Stimulated activated CD4-positive, alpha-beta T cell treated with anti-CD3 and anti-CD28 coated beads, Interleukin-12 subunit alpha, Interleukin-12 subunit beta, amount 100 ng/mL, for 24 hours (primary cell): ENCODE measurements around the gene TM4SF18.
"Not testable (repeated sequence)": the region's sequence is repeated elsewhere in the genome, so short reads cannot be mapped to it uniquely, and the experiment has no call there.

Experiments used
- DNase-seq, 2 experiments: peaks; one replicate each; pipeline ENCODE4 v3.0.0-alpha.2; 2020; ENCODE audit warnings: low read depth in 2 of 2

The TM4SF18 gene, protein sequence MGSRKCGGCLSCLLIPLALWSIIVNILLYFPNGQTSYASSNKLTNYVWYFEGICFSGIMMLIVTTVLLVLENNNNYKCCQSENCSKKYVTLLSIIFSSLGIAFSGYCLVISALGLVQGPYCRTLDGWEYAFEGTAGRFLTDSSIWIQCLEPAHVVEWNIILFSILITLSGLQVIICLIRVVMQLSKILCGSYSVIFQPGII

DNA sequence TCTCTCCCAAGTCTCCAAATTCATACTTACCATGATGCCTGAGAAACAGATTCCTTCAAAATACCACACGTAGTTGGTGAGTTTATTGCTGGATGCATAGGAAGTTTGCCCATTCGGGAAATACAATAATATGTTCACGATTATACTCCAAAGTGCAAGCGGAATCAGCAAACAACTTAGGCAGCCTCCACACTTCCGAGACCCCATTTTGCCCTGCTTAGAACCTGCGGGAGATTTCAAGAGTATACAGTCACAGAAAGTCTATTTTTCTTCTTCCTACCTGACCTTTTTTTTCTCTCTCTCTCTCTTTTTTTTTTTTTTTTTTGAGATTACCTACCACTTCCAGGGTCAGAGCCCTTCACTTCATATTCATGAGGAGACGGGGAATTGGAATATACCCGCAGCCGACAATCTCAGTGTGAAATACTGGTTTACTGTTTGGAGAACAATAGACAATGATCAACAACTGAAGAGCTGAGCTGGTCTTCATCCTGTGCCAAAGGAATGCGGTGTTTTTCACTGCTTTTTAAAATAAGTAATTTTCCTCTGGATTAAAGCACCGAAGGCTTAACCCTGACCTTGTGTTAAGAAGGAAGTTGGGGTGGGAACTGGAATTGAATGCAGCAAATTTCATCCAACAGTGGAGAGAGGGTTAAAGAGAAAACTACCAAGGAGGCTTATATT, at the start of gene TM4SF18:
TM4SF18 (minus strand) TSS at position 461 of the 684 bp plus-strand sequence; CDS start at position 207, 254 bp downstream.
- no peak for DNase-seq

DNA sequence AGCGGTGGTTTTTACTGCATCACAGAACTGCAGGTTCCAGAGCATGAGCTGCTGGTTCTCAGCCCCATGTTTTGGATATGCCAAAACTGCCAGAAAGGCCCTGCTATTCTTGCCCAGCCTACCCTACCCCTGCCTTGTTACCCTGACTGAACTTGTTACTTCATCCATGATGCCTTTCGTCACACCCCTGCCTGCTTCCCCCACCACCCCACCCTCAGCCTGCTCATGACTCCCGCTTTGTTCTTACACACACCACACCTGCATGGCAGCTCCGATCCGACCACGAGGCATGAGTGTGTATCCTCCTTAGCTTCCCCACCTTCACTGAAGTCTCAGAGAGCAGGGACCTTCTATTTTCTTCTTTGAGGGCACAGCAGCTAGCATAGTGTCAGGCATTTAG, 49.1 kb upstream of the TM4SF18 start:
- no peak for DNase-seq

DNA sequence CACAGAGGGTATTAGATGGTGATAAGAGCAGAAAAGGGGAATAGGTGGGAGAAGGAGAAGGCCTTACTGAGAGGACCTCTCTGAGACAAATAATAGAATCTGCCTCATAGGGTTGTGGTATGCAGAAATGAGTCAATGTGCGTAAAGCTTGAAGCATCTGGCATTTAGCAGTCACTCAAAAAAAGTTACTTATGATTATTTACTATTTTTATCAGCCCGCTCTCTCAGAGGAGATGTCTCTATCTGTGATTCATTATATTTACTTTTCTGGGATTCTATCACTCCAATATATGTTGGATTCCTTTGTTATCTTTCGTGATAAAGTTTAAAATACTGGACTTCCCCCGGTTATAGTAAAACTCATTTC, 48.6 kb upstream of the TM4SF18 start:
- no peak for DNase-seq

DNA sequence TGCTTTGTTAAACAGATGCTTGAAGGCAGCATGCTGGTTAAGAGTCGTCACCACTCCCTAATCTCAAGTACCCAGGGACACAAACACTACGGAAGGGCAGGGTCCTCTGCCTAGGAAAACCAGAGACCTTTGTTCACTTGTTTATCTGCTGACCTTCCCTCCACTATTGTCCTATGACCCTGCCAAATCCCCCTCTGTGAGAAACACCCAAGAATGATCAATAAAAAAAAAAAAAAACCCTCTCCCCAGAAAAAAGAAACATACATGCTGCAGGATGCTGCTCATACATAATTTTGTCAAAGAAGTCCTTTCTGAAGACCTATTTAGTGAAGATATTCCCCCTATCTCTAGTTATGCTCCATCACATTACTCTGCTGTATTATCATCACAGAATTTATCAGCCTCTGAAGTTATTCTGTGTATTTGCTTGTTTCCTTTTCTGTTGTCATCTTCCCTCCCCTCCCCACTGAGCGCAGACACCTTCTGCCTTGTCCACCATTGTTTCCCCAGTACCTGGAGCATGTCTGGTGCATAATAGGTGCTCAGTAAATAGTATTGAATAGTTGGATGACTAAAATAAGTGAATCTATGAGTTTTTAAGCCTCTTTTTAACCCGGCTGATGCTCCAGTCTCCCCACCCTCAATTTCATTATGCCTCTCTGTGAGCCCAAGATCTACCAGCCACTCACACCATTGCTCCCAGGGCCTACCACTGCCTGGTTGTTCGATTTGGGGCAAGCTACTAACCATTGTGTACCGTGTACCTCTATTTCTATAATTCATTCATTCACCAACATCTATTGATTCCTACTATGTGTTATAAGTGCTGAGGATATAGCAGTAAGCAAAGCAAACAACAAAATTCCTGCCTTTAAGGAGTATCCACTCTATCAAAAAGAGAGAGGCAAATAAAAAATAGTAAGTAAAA, 48.0 kb upstream of the TM4SF18 start:
- no peak for DNase-seq

DNA sequence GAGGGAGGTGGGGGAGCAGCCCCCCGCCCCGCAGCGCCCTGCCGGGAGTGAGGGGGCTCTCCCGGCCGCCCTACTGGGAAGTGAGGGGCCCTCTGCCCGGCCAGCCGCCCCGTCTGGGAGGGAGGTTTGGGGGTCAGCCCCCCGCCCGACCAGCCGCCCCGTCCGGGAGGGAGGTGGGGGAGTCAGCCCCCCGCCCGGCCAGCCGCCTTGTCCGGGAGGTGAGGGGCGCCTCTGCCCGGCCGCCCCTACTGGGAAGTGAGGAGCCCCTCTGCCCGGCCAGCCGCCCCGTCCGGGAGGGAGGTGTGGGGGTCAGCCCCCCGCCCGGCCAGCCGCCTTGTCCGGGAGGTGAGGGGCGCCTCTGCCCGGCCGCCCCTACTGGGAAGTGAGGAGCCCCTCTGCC, 46.8 kb upstream of the TM4SF18 start:
- not testable (repeated sequence) for DNase-seq

DNA sequence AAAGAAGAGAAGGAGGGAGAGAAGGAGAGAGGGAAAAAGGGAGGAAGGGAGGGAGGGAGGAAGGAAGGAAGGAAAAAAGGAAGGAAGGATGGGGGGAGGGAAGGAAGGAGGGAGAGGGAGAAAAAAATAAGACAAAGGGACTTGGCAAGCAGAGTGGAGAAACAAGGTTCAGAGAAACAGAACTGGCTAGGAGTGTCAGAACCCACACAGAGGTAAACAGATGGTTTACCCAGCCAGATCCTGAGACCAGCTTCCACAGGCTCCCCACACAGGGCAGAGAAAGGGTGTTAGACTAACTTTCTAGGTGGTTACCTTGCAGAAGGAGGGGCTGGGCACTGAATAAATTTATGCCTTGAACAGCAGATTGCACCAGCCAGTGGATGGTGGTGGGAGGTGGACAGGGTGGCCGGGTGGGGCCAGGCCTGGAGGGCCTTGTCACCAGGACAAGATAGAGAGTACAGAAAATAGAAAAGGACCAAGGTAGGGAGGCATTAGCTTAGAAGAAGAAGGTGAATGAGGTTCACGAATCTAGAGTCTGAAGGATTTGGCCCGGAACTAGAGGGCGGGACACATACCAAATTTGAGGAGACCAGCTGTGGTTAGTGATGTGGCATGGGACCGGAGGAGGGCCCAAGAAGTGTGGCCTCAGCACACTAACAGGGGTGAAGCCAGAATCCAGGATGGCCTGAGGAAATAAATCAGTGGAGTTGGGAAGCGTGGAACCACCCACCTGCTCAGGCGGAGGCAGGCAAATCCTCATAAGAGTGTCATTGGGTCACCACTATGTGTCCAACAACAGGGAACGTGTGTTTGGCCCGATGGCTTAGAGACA, 45.3 kb upstream of the TM4SF18 start:
- no peak for DNase-seq

DNA sequence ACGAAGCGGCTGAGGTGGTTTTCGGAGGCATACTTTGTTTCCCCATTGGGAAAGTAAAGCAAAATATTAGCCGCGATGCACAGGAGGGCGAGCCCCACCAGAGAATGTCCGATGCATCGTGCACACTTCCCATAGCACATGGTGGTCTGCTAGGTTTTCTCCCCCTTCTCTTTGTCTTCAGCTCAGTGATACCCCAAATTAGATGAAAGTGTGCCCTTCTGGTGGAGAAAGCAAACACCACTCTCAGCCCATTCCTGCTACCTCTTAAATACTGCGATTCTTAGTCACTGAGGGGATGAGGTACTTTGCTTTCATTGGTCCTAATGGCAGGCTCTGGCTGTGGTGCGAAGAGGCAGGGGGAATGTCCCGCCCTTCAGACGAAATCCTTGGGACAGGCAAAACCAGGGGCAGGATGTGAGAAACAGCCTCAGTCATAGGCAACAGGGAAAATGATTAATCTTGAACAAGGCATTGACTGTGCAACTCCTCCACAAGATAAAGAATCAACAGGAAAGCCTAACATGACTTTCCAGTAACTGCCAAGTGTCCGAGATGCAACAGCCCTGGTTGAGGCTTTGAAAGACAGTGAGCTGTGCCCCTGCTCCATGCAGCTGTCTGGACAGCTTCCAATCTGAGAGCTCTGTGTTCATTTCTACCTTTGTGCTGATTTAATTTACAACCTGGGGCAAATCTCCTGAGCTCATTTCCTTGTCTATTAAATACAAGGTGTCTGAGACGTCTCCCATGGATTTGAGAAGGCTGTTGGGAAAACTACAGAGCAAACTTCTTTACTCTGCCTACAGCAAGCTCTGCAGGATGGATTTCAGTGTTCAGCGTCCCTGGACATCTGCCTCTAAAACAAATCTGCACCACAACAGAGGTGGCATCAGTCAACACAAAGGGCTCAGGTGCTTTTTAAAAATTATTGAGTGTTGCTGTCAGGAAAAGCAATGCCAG, 44.2 kb upstream of the TM4SF18 start, which contains the start of gene TM4SF1:
TM4SF1 (minus strand) TSS at position 242 of the 957 bp plus-strand sequence; CDS start at position 140, 102 bp downstream.
- DNase-seq: no peak

DNA sequence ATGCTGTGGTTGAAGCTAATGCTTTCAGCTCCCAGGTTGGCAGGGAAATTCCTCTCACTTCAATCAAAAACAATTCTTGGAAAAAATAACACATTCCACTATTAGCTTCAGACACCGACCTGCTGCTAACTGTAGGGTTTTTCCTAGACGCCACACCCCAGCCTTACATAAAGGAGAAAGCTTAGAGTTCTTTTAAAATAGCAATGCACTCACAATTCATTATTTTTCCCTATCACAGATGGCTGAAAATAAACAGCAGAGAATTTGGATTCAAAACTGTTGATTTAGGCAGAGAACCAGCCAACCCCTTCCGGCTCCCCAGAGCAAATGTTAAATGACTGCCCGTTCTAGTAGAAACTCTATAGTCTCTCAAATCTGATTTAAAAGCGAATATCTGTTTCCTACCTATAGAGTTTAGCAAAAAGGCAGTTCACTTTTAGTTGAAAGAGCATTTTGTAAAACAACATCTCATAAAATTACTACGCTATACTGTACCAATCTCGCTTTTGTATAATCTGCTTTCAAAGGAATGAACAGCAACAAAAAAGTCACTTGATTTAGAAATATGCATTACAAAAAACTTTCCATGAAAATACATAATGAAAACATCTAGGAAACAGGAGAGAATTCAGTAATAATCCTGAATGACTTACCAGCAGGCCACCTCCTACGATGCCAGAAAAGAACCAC, 43.4 kb upstream of the TM4SF18 start:
- no peak for DNase-seq

DNA sequence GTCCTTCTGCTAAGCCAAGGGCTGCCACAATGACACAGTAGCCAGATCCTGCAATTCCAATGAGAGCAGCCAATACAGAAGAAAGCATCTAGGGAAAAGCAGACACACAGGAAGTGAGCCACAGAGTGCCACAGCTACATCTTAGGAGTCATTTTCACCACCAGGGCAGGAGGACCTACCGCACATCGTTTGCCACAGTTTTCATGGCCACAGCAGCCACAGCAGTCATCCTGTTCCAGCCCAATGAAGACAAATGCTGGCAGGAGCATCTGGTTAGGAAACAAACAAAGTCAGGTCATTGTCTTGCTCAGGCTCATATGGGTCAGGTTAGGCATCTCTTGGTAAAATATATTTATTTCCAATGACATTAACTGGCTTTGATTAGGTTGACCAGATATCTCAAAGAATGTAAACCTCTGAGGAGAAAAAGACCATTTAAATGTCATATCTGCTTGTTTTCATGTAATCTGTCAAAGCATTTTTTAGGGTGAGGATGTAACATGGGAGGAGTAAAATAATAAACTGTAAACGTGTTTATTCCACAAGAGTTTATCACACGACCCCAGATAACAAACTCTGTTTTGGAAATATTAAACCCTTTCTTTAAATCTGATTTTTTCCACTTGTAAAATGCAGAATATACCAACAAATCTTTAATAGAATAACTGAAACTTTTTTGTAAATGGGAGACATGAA, 42.2 kb upstream of the TM4SF18 start:
- no peak for DNase-seq

DNA sequence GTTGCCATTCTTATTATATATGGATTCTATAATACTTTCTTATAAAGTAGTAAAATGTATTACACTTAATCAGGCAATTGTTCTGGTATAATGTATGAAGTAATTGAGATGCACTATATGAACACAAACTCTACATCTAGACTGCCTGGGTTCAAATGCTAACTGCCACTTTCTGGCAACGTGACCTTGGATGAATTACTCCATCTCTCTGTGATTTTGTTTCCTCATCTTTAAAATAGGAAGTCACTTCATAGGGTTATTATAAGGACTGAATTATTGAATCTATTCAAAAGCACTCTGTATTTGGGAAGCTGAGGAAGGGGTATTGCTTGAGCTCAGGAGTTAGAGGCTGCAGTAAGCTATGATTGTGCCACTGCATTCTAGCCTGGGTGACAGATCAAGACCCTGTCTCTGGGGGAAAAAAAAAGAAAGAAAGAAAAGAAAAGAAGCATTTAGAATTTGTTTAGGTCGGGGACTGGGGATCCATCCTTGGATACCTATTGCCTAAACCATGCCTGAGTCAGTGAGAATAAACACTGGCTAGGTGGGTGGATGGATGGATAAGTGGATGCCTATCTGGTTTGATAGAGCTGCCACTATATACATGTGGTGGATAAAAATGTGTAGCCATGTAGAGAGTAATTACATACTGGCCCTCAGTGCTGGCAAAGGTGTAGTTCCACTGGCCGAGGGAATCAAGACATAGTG, 41.5 kb upstream of the TM4SF18 start:
- no peak for DNase-seq

DNA sequence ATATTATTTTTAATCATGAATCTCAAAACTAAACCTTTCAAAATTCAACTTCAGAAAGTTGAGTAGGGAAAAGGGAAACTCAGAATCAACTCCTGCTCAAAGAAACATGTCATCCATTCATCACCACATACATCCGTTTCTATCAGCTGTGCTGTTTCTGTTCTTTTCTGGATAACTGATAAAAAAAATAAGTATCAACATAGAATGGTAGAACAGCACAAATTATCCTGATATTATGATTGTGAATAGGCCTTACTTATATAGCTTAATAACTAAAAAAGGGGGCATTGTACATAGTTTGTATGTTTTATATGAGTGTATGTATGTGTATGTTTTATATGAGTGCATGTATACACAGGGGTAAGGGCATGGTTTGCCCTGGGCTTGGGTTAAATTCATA, 41.0 kb upstream of the TM4SF18 start:
- no peak for DNase-seq

DNA sequence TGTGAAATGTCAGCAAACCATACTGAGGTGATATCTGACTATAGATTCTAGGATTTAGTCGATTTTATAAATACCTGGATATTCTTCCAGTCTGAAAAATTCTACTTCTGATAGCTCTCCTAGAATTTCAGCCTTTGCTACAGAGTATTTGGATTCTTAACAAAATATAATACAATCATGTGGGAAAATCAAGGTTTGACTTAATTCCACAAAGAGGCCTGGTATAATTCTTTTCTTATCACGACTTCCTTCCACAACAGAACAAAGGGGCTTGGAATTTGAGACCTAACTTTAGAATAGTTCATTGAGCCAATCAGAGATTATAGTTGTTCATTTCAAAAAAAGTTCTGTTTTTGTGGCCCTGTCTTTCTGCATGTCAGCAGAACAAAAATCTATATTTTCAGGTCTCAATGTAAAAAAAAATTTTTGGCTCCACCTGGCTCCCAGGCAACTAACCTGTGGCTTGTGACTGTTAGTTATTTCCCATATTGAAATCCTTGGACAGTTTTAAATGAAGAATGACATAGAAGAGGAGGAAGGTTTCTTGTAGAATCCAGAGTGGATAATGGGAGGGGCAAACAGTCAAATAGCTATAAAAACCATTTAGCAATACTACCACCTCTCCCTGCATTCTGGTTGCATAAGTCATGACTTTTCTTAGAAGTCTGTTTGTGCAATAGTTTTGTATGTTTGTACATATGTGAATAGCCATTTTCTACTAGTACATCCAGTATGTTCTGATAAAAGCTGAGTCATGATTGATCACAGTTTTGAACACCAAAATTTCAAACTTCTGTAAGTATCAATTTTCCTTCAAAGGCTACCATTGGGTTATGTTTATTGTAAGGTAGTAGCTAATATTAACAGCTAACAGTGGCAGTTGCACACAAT, 40.0 kb upstream of the TM4SF18 start:
- DNase-seq: no peak

DNA sequence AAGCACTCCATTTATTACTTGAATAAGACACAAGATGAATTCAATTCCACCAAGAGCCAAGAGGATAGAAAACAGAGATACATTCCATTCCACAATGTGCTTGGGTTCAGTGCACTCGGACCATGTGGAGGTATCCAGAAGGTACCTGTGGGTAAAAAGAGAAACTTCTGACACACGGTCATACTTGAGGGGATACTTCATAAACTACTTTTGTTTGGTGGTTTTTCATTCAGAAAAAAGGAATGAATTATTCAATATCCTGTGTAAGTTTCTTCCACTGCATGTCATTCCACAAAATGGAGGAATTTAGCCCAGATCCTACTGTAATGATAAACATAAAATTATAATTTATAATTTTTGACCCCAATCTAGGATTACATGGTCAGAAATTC, 38.3 kb upstream of the TM4SF18 start:
- no peak for DNase-seq

DNA sequence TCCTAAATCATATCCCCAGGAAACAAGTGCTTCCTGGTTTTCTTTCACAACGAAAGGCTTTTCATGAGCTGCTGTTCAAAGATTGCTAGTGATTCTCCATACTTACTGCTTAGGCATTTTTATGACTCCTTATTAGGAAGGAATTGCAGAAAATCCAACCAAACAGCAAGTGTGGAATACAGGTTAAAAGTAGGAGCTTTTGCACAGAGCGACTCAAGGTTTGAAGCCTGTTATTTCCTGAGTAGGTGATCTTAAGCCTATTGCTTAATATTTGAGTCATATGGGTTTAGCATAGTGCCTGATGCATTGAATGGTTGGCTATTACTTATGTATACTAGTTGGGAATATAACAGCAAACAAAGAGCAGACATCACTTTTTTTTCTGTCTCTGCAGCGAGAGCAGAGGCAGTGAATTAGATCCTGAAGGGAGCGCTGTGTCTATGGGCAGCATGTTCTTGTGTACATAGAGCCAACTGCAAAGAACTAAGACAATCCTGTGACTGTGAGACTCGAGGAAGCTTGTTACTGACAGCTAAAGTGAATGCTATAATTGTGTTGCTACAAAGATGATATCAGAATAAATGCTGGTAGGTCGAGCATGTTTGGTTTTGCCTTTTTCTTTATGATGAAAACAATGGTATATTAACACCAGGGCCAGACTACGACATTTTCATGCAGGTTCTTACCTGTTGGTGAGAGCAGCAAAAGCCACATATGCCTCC, 37.7 kb upstream of the TM4SF18 start:
- DNase-seq: no peak

DNA sequence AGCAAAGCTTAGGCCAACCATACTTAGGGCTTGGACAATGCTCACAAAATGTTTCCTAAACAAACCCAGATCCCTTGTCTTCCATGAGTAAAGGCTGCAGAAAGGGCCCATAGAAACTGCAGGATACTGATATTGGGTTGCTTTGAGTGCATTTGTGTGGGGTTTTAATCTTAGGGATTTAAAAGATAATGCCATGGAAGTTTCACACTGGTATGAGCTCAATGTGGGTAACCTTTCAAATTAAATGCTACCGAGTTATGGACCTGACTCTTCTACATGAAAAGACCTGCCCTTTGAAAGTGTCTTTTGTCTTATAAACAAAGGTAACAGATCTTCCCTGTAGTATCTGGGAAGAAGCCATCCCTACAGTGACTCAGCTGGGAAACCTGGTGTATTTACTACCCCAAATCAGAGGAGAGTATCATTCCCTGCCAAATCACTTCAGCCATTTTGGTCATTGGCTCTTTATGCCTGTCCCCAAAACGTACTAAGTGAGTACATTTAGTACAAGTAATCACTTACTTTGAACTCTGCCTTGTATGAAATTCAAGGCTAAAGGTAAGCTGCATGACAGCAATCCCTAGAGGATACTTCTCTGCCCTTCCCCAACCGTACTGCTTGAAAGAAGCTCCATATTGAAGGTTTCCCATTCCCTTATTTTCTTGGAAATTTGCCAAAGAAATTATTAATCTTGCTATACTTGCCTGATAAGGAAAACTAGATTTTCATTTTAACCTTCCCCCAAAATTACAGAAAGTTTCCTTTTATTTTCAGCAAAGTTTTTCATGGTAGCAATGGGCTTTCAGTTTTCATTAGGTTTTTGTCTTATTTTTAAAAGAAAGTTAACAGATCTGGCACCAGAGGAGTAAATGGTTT, 36.8 kb upstream of the TM4SF18 start:
- no peak for DNase-seq
